OCI-LY1 (cell line): ENCODE measurements around the gene NDUFS7.
"Not testable (repeated sequence)": the region's sequence is repeated elsewhere in the genome, so short reads cannot be mapped to it uniquely, and the experiment has no call there.

ENCODE experiments used
- H2AFZ ChIP-seq: fragments of 200-600 bp; sonication (generic), shearing (Covaris generic); 2 replicates; pipeline ENCODE4 v1.6.0; 2014; ENCODE audit warnings: antibody characterized with exemption, mild to moderate bottlenecking, low read length
- H3F3A ChIP-seq: fragments of 200-600 bp; sonication (generic), shearing (Covaris generic); 2 replicates; pipeline ENCODE4 v1.6.0; 2014; ENCODE audit warnings: mild to moderate bottlenecking, antibody characterized with exemption, low read length, moderate library complexity; ENCODE audit not compliant: insufficient read depth
- H3K27ac ChIP-seq: fragments of 200-600 bp; sonication (generic); 2 replicates; pipeline ENCODE4 v1.5.1; 2014; ENCODE audit warnings: low read length, mixed run types, mild to moderate bottlenecking, low read depth; ENCODE audit not compliant: poor library complexity, severe bottlenecking
- H3K27me3 ChIP-seq: fragments of 200-600 bp; sonication (generic); 2 replicates; pipeline ENCODE4 v1.6.0; 2014; ENCODE audit warnings: antibody characterized with exemption, mild to moderate bottlenecking, low read length, moderate library complexity; ENCODE audit not compliant: insufficient read depth
- H3K36me3 ChIP-seq: fragments of 200-600 bp; sonication (generic); 2 replicates; pipeline ENCODE4 v1.6.1; 2014; ENCODE audit warnings: mild to moderate bottlenecking, antibody characterized with exemption, low read length, moderate library complexity, mixed read lengths; ENCODE audit not compliant: insufficient read depth
- H3K4me1 ChIP-seq: fragments of 200-600 bp; sonication (generic); 2 replicates; pipeline ENCODE4 v1.5.1; 2014; ENCODE audit warnings: mild to moderate bottlenecking, low read length, moderate library complexity; ENCODE audit not compliant: insufficient read depth, severe bottlenecking
- H3K4me2 ChIP-seq: fragments of 200-600 bp; sonication (generic), shearing (Covaris generic); 2 replicates; pipeline ENCODE4 v1.6.1; 2014; ENCODE audit warnings: low read length
- H3K4me3 ChIP-seq: fragments of 200-600 bp; sonication (generic); 2 replicates; pipeline ENCODE4 v1.5.1; 2014; ENCODE audit warnings: low read length, low read depth, mild to moderate bottlenecking, mixed read lengths; ENCODE audit not compliant: poor library complexity, severe bottlenecking
- H3K79me2 ChIP-seq: fragments of 200-600 bp; shearing (Covaris generic); 2 replicates; pipeline ENCODE4 v1.6.1; 2016; ENCODE audit warnings: mixed run types, low read length, mixed read lengths; ENCODE audit not compliant: insufficient read depth
- H3K9ac ChIP-seq: fragments of 200-600 bp; sonication (generic), shearing (Covaris generic); 2 replicates; pipeline ENCODE4 v1.6.1; 2014; ENCODE audit warnings: mild to moderate bottlenecking, low read length, mixed read lengths
- H3K9me2 ChIP-seq: fragments of 200-600 bp; sonication (generic), shearing (Covaris generic); 2 replicates; pipeline ENCODE4 v1.6.1; 2014; ENCODE audit warnings: low read depth, mild to moderate bottlenecking, low read length, mixed read lengths
- H3K9me3 ChIP-seq: fragments of 200-600 bp; shearing (Covaris generic); 2 replicates; pipeline ENCODE4 v1.6.1; 2014; ENCODE audit warnings: low read length, mixed read lengths
- H4K20me1 ChIP-seq: fragments of 200-600 bp; sonication (generic), shearing (Covaris generic); 2 replicates; pipeline ENCODE4 v1.6.0; 2016; ENCODE audit warnings: mild to moderate bottlenecking, low read length; ENCODE audit not compliant: insufficient read depth
- CTCF ChIP-seq: fragments of 200-600 bp; sonication (generic), shearing (Covaris generic); IDR thresholded peaks from 2 replicates; pipeline ENCODE4 v1.5.1; 2017; ENCODE audit warnings: mild to moderate bottlenecking, antibody characterized with exemption, low read length, moderate library complexity, mixed read lengths
- EZH2 ChIP-seq: fragments of 200-600 bp; sonication (generic), shearing (Covaris generic); IDR thresholded peaks from 2 replicates; pipeline ENCODE4 v1.8.0; 2017; ENCODE audit warnings: borderline replicate concordance, mixed run types, mild to moderate bottlenecking, antibody characterized with exemption, low read length, moderate library complexity, mixed read lengths

NDUFS7 gene

GRCh38 chr19:1438933-1439354 lies 55.2 kb downstream of the NDUFS7 start:
- no peak overlapping the region for H2AFZ ChIP-seq
- peaks cover 6% of the 10 kb centered on the region; the same call in 1 of the 2 replicates for H3F3A ChIP-seq
- H3K27ac ChIP-seq, result peak overlapping the region; percentile 66
- no peak for TF ChIP-seq EZH2
- no peak for TF ChIP-seq CTCF
- peak overlapping the region; percentile 90 for H3K9ac ChIP-seq
- peak overlapping the region; percentile 74 for H3K4me2 ChIP-seq
- H3K9me2 ChIP-seq, result no peaks in the 10 kb centered on the region
- H3K4me3 ChIP-seq, result peak overlapping the region; percentile 73
- H3K4me1 ChIP-seq, result peaks cover 42% of the 10 kb centered on the region
- peaks cover 14% of the 10 kb centered on the region for H3K79me2 ChIP-seq
- H3K27me3 ChIP-seq, result no peaks in the 10 kb centered on the region
- H3K9me3 ChIP-seq, result no peaks in the 10 kb centered on the region
- H3K36me3 ChIP-seq, result peaks cover 59% of the 10 kb centered on the region
- no peaks in the 10 kb centered on the region for H4K20me1 ChIP-seq

- H3K36me3 ChIP-seq, result peaks cover 51% of the 10 kb centered on the region
- not testable (repeated sequence) for H4K20me1 ChIP-seq, H3K9me2 ChIP-seq, H3K9me3 ChIP-seq, H3K27me3 ChIP-seq, H2AFZ ChIP-seq
- peaks cover 11% of the 10 kb centered on the region; the same call in 1 of the 2 replicates for H3F3A ChIP-seq
- peaks cover 50% of the 10 kb centered on the region for H3K4me1 ChIP-seq
- H3K4me3 ChIP-seq, result peak overlapping the region; percentile 73
- H3K9ac ChIP-seq, result peak overlapping the region; percentile 90
- peak overlapping the region; percentile 66 for H3K27ac ChIP-seq
- H3K4me2 ChIP-seq, result peak overlapping the region; percentile 74
- peaks cover 14% of the 10 kb centered on the region for H3K79me2 ChIP-seq
These were observed 56.1 kb downstream of the NDUFS7 start for GRCh38 chr19:1439525-1440417.

GRCh38 chr19:1440418-1440801 lies 56.7 kb downstream of the NDUFS7 start:
- TF ChIP-seq EZH2 (no peak), CTCF (no peak)
- H3F3A ChIP-seq, result peaks cover 11% of the 10 kb centered on the region; the same call in 1 of the 2 replicates
- peak overlapping the region; percentile 14 for H3K27ac ChIP-seq
- no peak overlapping the region for H2AFZ ChIP-seq
- H3K9me3 ChIP-seq, result no peaks in the 10 kb centered on the region
- H3K4me3 ChIP-seq, result peak overlapping the region; percentile 73
- H3K36me3 ChIP-seq, result peaks cover 45% of the 10 kb centered on the region
- H3K79me2 ChIP-seq, result peaks cover 14% of the 10 kb centered on the region
- no peaks in the 10 kb centered on the region for H3K9me2 ChIP-seq
- peak overlapping the region; percentile 54; the same call in 1 of the 2 replicates for H3K9ac ChIP-seq
- no peaks in the 10 kb centered on the region for H3K27me3 ChIP-seq
- peak overlapping the region; percentile 74 for H3K4me2 ChIP-seq
- H3K4me1 ChIP-seq, result peaks cover 52% of the 10 kb centered on the region
- no peaks in the 10 kb centered on the region for H4K20me1 ChIP-seq
